Rectal smooth muscle tissue (tissue), 1 donor: ENCODE measurements around the gene DEPDC7.
A peak's percentile ranks its signal among the peaks of the same experiment; 100 is the strongest.
"Not testable (repeated sequence)": the region's sequence is repeated elsewhere in the genome, so short reads cannot be mapped to it uniquely, and the experiment has no call there.

Experiments
- H3K27ac ChIP-seq: one replicate; pipeline ENCODE4 v1.7.0; 2013; ENCODE audit warnings: low read depth, low read length, inconsistent platforms
- H3K27me3 ChIP-seq: one replicate; pipeline ENCODE4 v1.7.0; 2013; ENCODE audit warnings: low read length; ENCODE audit not compliant: control insufficient read depth, insufficient read depth
- H3K36me3 ChIP-seq: one replicate; pipeline ENCODE4 v1.7.0; 2013; ENCODE audit warnings: low read length; ENCODE audit not compliant: control insufficient read depth, insufficient read depth
- H3K4me1 ChIP-seq: one replicate; pipeline ENCODE4 v1.7.0; 2013; ENCODE audit warnings: low read length; ENCODE audit not compliant: control insufficient read depth, insufficient read depth
- H3K4me3 ChIP-seq: one replicate; pipeline ENCODE4 v1.7.0; 2013; ENCODE audit warnings: low read length
- H3K9ac ChIP-seq: one replicate; pipeline ENCODE4 v1.7.0; 2013; ENCODE audit warnings: low read length

The DEPDC7 gene

GRCh38 chr11:33028537-33028914, 12.8 kb downstream of the DEPDC7 start:
- H3K4me1 ChIP-seq = no peaks in the 10 kb centered on the region
- no peak overlapping the region for H3K27ac ChIP-seq
- no peaks in the 10 kb centered on the region for H3K27me3 ChIP-seq
- H3K9ac ChIP-seq = no peak overlapping the region
- no peaks in the 10 kb centered on the region for H3K36me3 ChIP-seq
- H3K4me3 ChIP-seq = no peak overlapping the region

- H3K4me1 ChIP-seq, H3K27ac ChIP-seq, H3K4me3 ChIP-seq, H3K27me3 ChIP-seq, H3K36me3 ChIP-seq, H3K9ac ChIP-seq: not testable (repeated sequence)
These were observed 13.5 kb downstream of the DEPDC7 start for GRCh38 chr11:33029218-33029617.

GRCh38 chr11:33033493-33033892, 17.8 kb downstream of the DEPDC7 start:
- Histone ChIP-seq H3K27me3 (no peaks in the 10 kb centered on the region), H3K36me3 (no peaks in the 10 kb centered on the region), H3K4me1 (no peaks in the 10 kb centered on the region), H3K4me3 (no peak overlapping the region), H3K9ac (no peak overlapping the region), H3K27ac (no peak overlapping the region)

GRCh38 chr11:33035011-33035410, 19.3 kb downstream of the DEPDC7 start:
- Histone ChIP-seq H3K36me3 (no peaks in the 10 kb centered on the region), H3K4me1 (no peaks in the 10 kb centered on the region), H3K4me3 (no peak overlapping the region), H3K27ac (no peak overlapping the region), H3K27me3 (no peaks in the 10 kb centered on the region), H3K9ac (no peak overlapping the region)

GRCh38 chr11:33039274-33040032, 23.8 kb downstream of the DEPDC7 start, which contains the start of gene TCP11L1:
TCP11L1 (plus strand) TSS chr11:33039572; CDS start chr11:33043774, 4,202 bp downstream.
- Histone ChIP-seq H3K9ac (peak within 1 kb of the TSS; percentile 80), H3K27ac (peak within 1 kb of the TSS; percentile 91), H3K27me3 (no peaks in the 10 kb centered on the region), H3K4me1 (peaks cover 10% of the 10 kb centered on the region), H3K4me3 (peak within 1 kb of the TSS; percentile 72), H3K36me3 (peaks cover 3% of the 10 kb centered on the region)

GRCh38 chr11:33040033-33040861, 24.6 kb downstream of the DEPDC7 start:
- Histone ChIP-seq H3K4me1 (peaks cover 10% of the 10 kb centered on the region), H3K4me3 (peak overlapping the region; percentile 72), H3K27ac (peak overlapping the region; percentile 91), H3K36me3 (peaks cover 3% of the 10 kb centered on the region), H3K27me3 (no peaks in the 10 kb centered on the region), H3K9ac (peak overlapping the region; percentile 80)

- peak overlapping the region; percentile 91 for H3K27ac ChIP-seq
- H3K4me1 ChIP-seq = peaks cover 10% of the 10 kb centered on the region
- H3K4me3 ChIP-seq = peak overlapping the region; percentile 72
- H3K36me3 ChIP-seq = peaks cover 3% of the 10 kb centered on the region
- no peak overlapping the region for H3K9ac ChIP-seq
- H3K27me3 ChIP-seq = no peaks in the 10 kb centered on the region
These were observed 25.3 kb downstream of the DEPDC7 start for GRCh38 chr11:33040862-33041453.

GRCh38 chr11:33043221-33043830, 27.6 kb downstream of the DEPDC7 start:
- no peak overlapping the region for H3K9ac ChIP-seq
- peaks cover 10% of the 10 kb centered on the region for H3K4me1 ChIP-seq
- H3K27ac ChIP-seq = no peak overlapping the region
- H3K4me3 ChIP-seq = no peak overlapping the region
- H3K36me3 ChIP-seq = peaks cover 3% of the 10 kb centered on the region
- no peaks in the 10 kb centered on the region for H3K27me3 ChIP-seq

GRCh38 chr11:33044285-33044756, 28.6 kb downstream of the DEPDC7 start:
- H3K4me3 ChIP-seq = no peak overlapping the region
- H3K4me1 ChIP-seq = peaks cover 10% of the 10 kb centered on the region
- H3K9ac ChIP-seq = no peak overlapping the region
- no peak overlapping the region for H3K27ac ChIP-seq
- H3K27me3 ChIP-seq = no peaks in the 10 kb centered on the region
- H3K36me3 ChIP-seq = peaks cover 3% of the 10 kb centered on the region

GRCh38 chr11:33045551-33046255, 30.0 kb downstream of the DEPDC7 start:
- H3K4me3 ChIP-seq = no peak overlapping the region
- no peak overlapping the region for H3K9ac ChIP-seq
- H3K36me3 ChIP-seq = peaks cover 3% of the 10 kb centered on the region
- no peak overlapping the region for H3K27ac ChIP-seq
- H3K27me3 ChIP-seq = no peaks in the 10 kb centered on the region
- H3K4me1 ChIP-seq = peaks cover 4% of the 10 kb centered on the region

- not testable (repeated sequence) for H3K27ac ChIP-seq, H3K4me3 ChIP-seq, H3K27me3 ChIP-seq, H3K4me1 ChIP-seq, H3K36me3 ChIP-seq, H3K9ac ChIP-seq
These were observed 33.0 kb downstream of the DEPDC7 start for GRCh38 chr11:33048701-33049100.
